Left ventricle myocardium inferior (tissue), 1 donor: ENCODE data around the gene TET2. TPM values are rescaled to one million over a fixed set of nuclear protein-coding genes. Genes with fewer than 3 reads are reported as not detected.

Experiments used
- DNase-seq: peaks from one replicate; pipeline ENCODE4 v3.0.0-alpha.2; 2020
- H3K27ac ChIP-seq: fragments of 200-600 bp; replicated peaks from 2 replicates; pipeline ENCODE4 v1.8.0; 2021
- H3K27me3 ChIP-seq: fragments of 200-600 bp; 2 replicates; pipeline ENCODE4 v1.8.0; 2021; ENCODE audit warnings: low read depth
- H3K36me3 ChIP-seq: fragments of 200-600 bp; 2 replicates; pipeline ENCODE4 v1.8.0; 2021
- H3K4me1 ChIP-seq: fragments of 200-600 bp; 2 replicates; pipeline ENCODE4 v1.8.0; 2021
- H3K4me3 ChIP-seq: fragments of 200-600 bp; 2 replicates; pipeline ENCODE4 v1.8.0; 2021; ENCODE audit warnings: mild to moderate bottlenecking, moderate library complexity
- H3K9me3 ChIP-seq: fragments of 200-600 bp; replicated peaks from 2 replicates; pipeline ENCODE4 v1.8.0; 2021
- CTCF ChIP-seq: fragments of 200-600 bp; IDR thresholded peaks from 2 replicates; pipeline ENCODE4 v1.8.0; 2021; ENCODE audit warnings: antibody characterized with exemption, mild to moderate bottlenecking, borderline replicate concordance
- intact Hi-C: fragments of 100-400 bp; cut with micrococcal nuclease; formaldehyde crosslinking; loops from one replicate; pipeline ENCODE4 v1.11.0; 2022
- total RNA-seq: library from RNA; stranded (reverse); fragmentation: NEBNext Ultra II Directional; extraction: Animal tissue kit (Norgen Biotek cat#: 25700); gene quantifications from one replicate; pipeline ENCODE4 v1.2.1, GENCODE V29; 2021
- donor health status: DM: no; HTN: yes; CAD: no; lungs with severe emphysema.

Gene TET2
- total RNA-seq, 1 donor from 2014 or later: 11.9 TPM

DNA sequence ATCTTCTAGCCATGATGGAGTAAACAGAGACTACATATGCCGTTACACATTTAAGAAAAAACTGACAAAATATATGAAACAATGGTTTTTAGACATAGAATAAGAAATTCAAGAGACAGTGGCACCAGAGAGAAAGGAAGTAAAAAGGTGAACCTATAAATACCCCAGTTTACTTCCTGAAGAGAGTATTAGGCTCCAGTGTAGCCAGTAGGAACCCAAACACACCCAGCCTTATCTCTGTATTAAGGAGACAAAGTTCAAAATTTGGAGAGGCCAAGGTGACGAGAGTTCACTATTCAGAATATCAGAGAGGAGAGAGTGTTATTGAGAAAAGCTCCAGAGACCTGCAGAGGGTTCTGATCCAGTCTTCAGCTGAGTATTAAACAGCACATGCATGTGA, 119.0 kb downstream of the TET2 start:
- peaks cover 60% of the 10 kb centered on the region for H3K36me3 ChIP-seq
- intact Hi-C loops: no loop called here
- H3K9me3 ChIP-seq: no peaks in the 10 kb centered on the region
- no peaks in the 10 kb centered on the region for H3K27me3 ChIP-seq
- no peaks in the 10 kb centered on the region for H3K4me1 ChIP-seq
- H3K27ac ChIP-seq: no peak overlapping the region
- no peak for TF ChIP-seq CTCF
- H3K4me3 ChIP-seq: no peak overlapping the region
- DNase-seq: no peak

DNA sequence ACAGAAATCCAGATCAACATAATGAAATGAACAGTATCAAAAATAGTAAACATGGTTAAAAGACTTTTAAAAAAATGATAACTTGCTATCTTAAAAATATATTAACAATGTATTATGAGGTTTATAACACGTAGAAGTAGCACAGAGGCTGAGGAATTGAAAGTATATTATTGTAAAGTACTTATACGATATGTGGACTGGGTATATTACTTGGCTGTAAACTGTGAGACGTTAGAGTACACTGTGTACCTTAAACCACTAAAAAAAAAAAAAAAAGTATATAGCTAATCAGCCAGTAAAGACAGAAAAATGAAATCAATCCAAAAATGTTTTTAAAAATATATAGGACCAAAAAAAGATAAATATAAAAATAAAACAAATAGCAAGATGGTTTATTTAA, 120.6 kb downstream of the TET2 start:
- intact Hi-C loops: no loop called here
- Histone ChIP-seq H3K27me3 (no peaks in the 10 kb centered on the region), H3K4me3 (no peak overlapping the region), H3K27ac (no peak overlapping the region), H3K4me1 (no peaks in the 10 kb centered on the region), H3K9me3 (no peaks in the 10 kb centered on the region), H3K36me3 (peaks cover 60% of the 10 kb centered on the region)
- no peak for DNase-seq
- TF ChIP-seq CTCF: no peak

DNA sequence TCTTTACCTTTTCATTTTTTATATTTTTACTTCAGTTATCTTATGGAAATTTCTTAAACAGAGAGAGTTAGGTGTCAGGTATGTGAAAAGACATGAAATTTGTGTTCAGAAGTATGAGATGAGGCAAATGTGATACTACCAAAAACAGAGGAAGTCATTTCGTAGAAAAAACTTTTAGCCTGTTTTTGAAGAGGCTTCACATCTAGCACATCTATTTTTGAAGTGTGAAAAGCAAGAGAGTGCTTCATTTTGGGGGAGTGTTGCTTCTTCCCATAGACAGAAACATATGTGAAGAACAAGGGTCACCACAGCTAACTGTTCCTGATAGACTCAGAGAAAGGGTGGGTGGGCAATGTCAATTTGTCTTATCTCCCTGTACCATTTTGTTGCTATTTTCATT, 125.3 kb downstream of the TET2 start:
- no peak overlapping the region for H3K4me3 ChIP-seq
- H3K9me3 ChIP-seq: no peaks in the 10 kb centered on the region
- no peak for DNase-seq
- H3K27me3 ChIP-seq: no peaks in the 10 kb centered on the region
- TF ChIP-seq CTCF: no peak
- no peak overlapping the region for H3K27ac ChIP-seq
- H3K36me3 ChIP-seq: peaks cover 84% of the 10 kb centered on the region
- intact Hi-C loops: no loop called here
- no peaks in the 10 kb centered on the region for H3K4me1 ChIP-seq

- intact Hi-C loops: no loop called here
- H3K9me3 ChIP-seq: no peaks in the 10 kb centered on the region
- no peak for DNase-seq
- H3K27me3 ChIP-seq: no peaks in the 10 kb centered on the region
- H3K27ac ChIP-seq: no peak overlapping the region
- no peak overlapping the region for H3K4me3 ChIP-seq
- TF ChIP-seq CTCF: no peak
- H3K4me1 ChIP-seq: no peaks in the 10 kb centered on the region
- peaks cover 84% of the 10 kb centered on the region for H3K36me3 ChIP-seq
Observed at GRCh38 chr4:105273230-105273629, 126.6 kb downstream of the TET2 start.

- intact Hi-C loops: no loop called here
- no peak overlapping the region for H3K4me3 ChIP-seq
- H3K27me3 ChIP-seq: no peaks in the 10 kb centered on the region
- no peaks in the 10 kb centered on the region for H3K4me1 ChIP-seq
- DNase-seq: no peak
- no peak for TF ChIP-seq CTCF
- H3K9me3 ChIP-seq: no peaks in the 10 kb centered on the region
- H3K27ac ChIP-seq: no peak overlapping the region
- peaks cover 75% of the 10 kb centered on the region for H3K36me3 ChIP-seq
Observed at GRCh38 chr4:105274090-105274489, 127.4 kb downstream of the TET2 start.

GRCh38 chr4:105274504-105274903, 127.8 kb downstream of the TET2 start:
- DNase-seq: no peak
- intact Hi-C loops: no loop called here
- H3K27ac ChIP-seq: no peak overlapping the region

More at GRCh38 chr4:105274504-105274903, 127.8 kb downstream of the TET2 start:
- no peak for TF ChIP-seq CTCF
- no peak overlapping the region for H3K4me3 ChIP-seq
- H3K4me1 ChIP-seq: no peaks in the 10 kb centered on the region
- no peaks in the 10 kb centered on the region for H3K9me3 ChIP-seq
- peaks cover 71% of the 10 kb centered on the region for H3K36me3 ChIP-seq
- no peaks in the 10 kb centered on the region for H3K27me3 ChIP-seq
